ENCODE data around the gene RELN. TPM values are rescaled to one million over a fixed set of nuclear protein-coding genes. Genes with fewer than 3 reads are reported as not detected.

The RELN gene
- total RNA-seq, 1 donor from 2014 or later = 3.8 TPM

DNA sequence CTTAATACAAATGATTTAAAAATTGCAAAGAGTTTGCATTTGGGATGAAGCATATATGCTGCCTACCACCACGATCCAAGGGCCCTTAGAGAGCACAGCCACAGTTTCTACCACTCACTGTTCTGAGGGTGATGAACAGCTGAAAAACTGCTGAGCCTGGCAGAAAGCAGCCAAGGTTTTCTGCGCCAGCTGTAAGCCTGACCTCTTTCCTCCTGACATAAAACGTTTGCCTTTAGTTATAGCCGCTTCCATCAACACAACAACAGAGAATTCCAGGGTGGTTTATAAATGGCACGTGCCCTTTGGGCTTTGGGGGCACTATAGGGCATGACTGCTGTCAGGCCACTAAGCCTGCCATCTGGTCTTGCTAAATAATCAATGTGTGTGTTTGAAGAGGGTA, 222.8 kb downstream of the RELN start:
- H3K4me3 ChIP-seq (ENCODE audit: low read depth, low read length) = no peak overlapping the region
- TF ChIP-seq, protein P1, sequence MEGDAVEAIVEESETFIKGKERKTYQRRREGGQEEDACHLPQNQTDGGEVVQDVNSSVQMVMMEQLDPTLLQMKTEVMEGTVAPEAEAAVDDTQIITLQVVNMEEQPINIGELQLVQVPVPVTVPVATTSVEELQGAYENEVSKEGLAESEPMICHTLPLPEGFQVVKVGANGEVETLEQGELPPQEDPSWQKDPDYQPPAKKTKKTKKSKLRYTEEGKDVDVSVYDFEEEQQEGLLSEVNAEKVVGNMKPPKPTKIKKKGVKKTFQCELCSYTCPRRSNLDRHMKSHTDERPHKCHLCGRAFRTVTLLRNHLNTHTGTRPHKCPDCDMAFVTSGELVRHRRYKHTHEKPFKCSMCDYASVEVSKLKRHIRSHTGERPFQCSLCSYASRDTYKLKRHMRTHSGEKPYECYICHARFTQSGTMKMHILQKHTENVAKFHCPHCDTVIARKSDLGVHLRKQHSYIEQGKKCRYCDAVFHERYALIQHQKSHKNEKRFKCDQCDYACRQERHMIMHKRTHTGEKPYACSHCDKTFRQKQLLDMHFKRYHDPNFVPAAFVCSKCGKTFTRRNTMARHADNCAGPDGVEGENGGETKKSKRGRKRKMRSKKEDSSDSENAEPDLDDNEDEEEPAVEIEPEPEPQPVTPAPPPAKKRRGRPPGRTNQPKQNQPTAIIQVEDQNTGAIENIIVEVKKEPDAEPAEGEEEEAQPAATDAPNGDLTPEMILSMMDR (conservative IDR thresholded peaks at IDR 0.05; ENCODE audit: low read depth, low read length) = no peak
- no peak for DNase-seq (ENCODE audit: low read depth)

DNA sequence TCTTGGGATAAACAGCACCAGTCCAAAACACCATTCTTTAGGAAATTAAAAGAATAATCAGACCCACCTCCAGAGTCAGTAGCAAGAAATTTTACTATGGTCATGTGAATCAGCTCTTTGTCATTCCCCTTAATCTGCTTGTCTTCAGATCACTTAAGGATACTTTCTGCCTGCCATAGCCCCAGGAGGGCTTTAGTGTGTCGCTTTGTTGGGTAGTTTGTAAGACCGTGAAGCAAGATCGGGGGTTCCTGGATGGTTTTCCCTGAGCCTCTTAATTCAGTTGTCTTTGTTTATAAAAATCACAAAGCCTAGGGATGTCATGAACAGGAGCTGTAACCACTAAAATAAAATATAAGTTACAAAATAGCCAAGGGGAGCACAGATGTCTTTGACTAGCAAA, 223.6 kb downstream of the RELN start:
- no peak for DNase-seq (ENCODE audit: low read depth)
- H3K4me3 ChIP-seq (ENCODE audit: low read depth, low read length) = no peak overlapping the region
- TF ChIP-seq, protein P1 (conservative IDR thresholded peaks at IDR 0.05; ENCODE audit: low read depth, low read length) = no peak

DNA sequence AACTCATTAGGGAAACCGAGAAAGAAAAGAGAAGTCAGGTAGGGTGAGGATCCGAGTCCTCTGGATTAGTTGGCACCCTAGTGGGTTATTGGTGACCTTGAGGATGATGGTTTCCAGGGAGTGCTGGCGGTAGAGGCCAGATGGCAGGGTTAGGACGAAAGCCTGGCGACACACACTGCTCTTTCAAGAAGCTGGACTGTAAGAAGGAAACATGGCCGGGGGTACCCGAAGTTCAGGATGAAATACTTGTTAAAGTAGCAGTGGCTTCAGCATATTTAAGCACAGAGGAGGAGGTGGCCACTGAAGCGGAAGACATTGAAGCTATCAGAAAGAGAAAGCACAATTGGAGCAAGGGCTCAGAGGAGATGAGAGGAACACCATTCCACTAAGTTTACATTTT, 224.6 kb downstream of the RELN start:
- no peak for DNase-seq (ENCODE audit: low read depth)
- H3K4me3 ChIP-seq (ENCODE audit: low read depth, low read length) = no peak overlapping the region
- TF ChIP-seq, protein P1 (conservative IDR thresholded peaks at IDR 0.05; ENCODE audit: low read depth, low read length) = no peak

DNA sequence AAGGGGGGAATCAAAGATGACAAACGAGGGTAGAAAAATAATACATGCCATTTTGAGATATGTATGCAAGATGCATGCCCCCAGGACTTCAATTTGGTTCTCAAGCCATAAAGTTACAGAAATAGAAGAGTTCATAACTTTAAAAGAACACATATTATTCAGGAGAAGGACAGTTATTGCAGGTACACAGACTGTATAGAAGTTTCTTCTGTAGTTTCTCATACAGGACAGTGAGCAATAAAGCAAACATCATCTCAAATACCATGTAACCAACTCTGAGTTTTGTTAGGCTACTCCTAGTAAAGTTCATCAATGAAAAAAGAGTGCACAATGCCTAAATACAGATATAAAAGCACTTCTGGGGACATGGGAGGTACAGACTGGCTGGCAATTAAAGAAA, 226.6 kb downstream of the RELN start:
- TF ChIP-seq, protein P1 (conservative IDR thresholded peaks at IDR 0.05; ENCODE audit: low read depth, low read length) = no peak
- no peak overlapping the region for H3K4me3 ChIP-seq (ENCODE audit: low read depth, low read length)
- DNase-seq (ENCODE audit: low read depth) = no peak

DNA sequence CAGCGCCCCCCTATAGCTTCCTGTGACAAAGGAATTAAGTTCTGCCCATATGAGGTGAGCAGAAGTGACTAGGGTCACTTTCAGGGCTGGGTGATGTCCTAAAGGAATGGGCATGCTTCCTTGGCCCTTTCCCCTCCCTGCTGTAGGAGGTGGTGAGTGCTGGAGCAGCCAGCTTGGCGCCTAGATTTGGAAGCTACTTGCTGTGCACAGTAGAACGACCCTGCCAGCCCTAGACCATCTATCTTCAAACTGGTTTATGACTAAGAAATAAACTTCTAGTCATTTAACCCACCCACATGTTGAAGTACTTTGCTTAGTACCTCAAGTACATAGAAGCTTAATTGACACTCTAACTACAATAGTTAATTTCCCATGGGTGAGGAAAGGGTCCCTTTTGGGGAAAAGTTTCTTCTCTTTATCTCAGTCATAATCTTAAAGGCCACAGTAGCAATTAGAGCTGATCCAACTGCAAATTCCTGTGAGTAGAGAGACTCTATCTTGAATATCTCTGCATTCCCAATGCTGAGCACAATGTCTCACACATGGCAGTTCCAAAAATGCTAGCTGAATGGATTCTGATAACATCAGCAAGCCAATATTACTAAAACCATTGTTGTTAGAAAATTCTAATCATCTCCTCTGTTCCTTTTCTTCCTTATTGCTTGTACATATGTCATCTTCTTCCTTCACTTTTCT, 227.2 kb downstream of the RELN start:
- TF ChIP-seq, protein P1 (conservative IDR thresholded peaks at IDR 0.05; ENCODE audit: low read depth, low read length) = no peak
- no peak overlapping the region for H3K4me3 ChIP-seq (ENCODE audit: low read depth, low read length)
- DNase-seq (ENCODE audit: low read depth) = no peak

DNA sequence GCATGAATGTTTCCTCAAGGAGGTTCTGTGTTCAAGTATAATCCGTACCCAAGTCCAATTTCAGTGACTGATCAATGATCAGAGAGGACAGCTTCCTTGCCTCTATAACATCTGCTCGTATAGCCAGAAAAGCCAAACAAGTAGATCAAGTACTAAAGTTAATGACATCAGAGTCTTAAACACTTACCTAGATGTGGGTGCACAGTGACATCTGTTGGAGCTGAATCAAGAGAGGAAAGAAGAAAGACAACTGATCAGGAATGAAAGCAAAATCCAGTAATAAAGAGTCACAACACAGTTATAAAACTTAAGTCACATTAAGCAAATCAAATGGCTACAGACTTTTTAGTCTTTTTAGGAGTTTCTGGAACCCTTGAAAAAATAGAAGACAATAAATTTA, 236.5 kb downstream of the RELN start:
- TF ChIP-seq, protein P1 (conservative IDR thresholded peaks at IDR 0.05; ENCODE audit: low read depth, low read length) = peak; percentile 48
- DNase-seq (ENCODE audit: low read depth) = no peak
- H3K4me3 ChIP-seq (ENCODE audit: low read depth, low read length) = no peak overlapping the region

DNA sequence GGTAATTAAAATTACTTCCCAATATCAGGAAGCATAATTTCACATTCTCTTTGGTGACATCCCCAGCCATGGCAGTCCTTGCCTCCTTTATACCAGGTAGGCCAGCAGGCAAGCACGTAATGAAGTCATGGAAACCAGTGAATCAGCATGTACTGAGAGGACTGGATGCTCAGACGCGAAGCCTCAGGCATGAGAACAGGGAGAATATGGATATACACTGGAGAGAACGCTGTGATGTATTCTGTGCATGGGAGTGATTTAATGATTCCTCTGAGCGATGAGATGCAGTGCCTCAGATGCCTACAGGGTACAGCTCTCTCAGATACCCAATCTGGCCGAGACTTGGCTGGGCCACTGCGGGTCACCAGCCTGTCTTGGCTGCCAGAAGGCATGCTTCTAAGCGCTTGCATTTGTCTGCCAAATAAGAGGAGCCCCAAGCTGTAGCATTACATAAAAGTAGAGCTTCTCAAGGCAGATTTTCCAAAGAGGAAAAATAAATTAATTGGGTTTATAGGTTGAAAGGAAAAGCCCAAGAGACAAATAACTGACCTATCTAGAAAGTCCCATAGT, 238.1 kb downstream of the RELN start:
- TF ChIP-seq, protein P1 (conservative IDR thresholded peaks at IDR 0.05; ENCODE audit: low read depth, low read length) = no peak
- H3K4me3 ChIP-seq (ENCODE audit: low read depth, low read length) = no peak overlapping the region
- DNase-seq (ENCODE audit: low read depth) = no peak
